Activated B cell treated with CpG ODN at 0.5 μM for 24 hours (primary cell): ENCODE results near the gene CASQ2. TPM values are rescaled to one million over a fixed set of nuclear protein-coding genes. Genes with fewer than 3 reads are reported as not detected.

Source experiments
- ATAC-seq: fragments of 200-7000 bp; cut with Tn5 transposase; one replicate; pipeline ENCODE4 v1.10.0; 2021; ENCODE audit warnings: low read depth, mild to moderate bottlenecking, moderate library complexity
- CTCF ChIA-PET: fragments of 350-600 bp; sonication (Branson Sonifier 250); formaldehyde crosslinking; loops from one replicate; lab custom pipeline; 2021; ENCODE audit warnings: antibody characterized with exemption; lab: Charles Lee
- POLR2A ChIA-PET: fragments of 350-600 bp; sonication (Branson Sonifier 250); formaldehyde crosslinking; loops from one replicate; lab custom pipeline; 2021; ENCODE audit warnings: antibody characterized with exemption; lab: Charles Lee
- DNase-seq: peaks from one replicate; pipeline ENCODE4 v3.0.0; 2022
- H3K27ac Mint-ChIP-seq: one replicate; pipeline ENCODE4 v1.8.0; 2020; ENCODE audit warnings: mixed read lengths
- H3K27me3 Mint-ChIP-seq: one replicate; pipeline ENCODE4 v1.8.0; 2021; ENCODE audit warnings: mixed read lengths
- H3K36me3 Mint-ChIP-seq: one replicate; pipeline ENCODE4 v1.8.0; 2021; ENCODE audit warnings: low read depth, mixed read lengths
- H3K4me1 Mint-ChIP-seq: one replicate; pipeline ENCODE4 v1.8.0; 2021; ENCODE audit warnings: mixed read lengths
- H3K4me3 Mint-ChIP-seq: one replicate; pipeline ENCODE4 v1.8.0; 2020; ENCODE audit warnings: mild to moderate bottlenecking, mixed read lengths
- H3K9me3 Mint-ChIP-seq: one replicate; pipeline ENCODE4 v1.8.0; 2020; ENCODE audit warnings: mixed read lengths
- CTCF ChIP-seq: fragments of 200-600 bp; IDR thresholded peaks from one replicate; pipeline ENCODE4 v1.8.0; 2022; ENCODE audit warnings: antibody characterized with exemption, mild to moderate bottlenecking
- intact Hi-C: fragments of 100-400 bp; cut with micrococcal nuclease; formaldehyde crosslinking; loops from one replicate; pipeline ENCODE4 v1.15.1; 2024
- total RNA-seq: library from RNA; stranded (reverse); gene quantifications from 2 replicates; pipeline ENCODE4 v1.2.3, GENCODE V29; 2022

Gene CASQ2
- total RNA-seq, 1 donor from 2014 or later = not detected

- Mint-ChIP-seq H3K27ac (no peak overlapping the region), H3K27me3 (no peaks in the 10 kb centered on the region), H3K36me3 (no peaks in the 10 kb centered on the region), H3K4me1 (no peaks in the 10 kb centered on the region), H3K9me3 (no peaks in the 10 kb centered on the region), H3K4me3 (no peak overlapping the region)
- DNase-seq = no peak
- POLR2A ChIA-PET = no interaction called here
- ATAC-seq = no peak
- TF ChIP-seq CTCF = no peak
- intact Hi-C loops = no loop called here
- CTCF ChIA-PET = no interaction called here
These were observed 103.0 kb downstream of the CASQ2 start for GRCh38 chr1:115665319-115666096.

GRCh38 chr1:115661157-115661556 is 107.4 kb downstream of the CASQ2 start:
- Mint-ChIP-seq H3K4me3 (no peak overlapping the region), H3K9me3 (no peaks in the 10 kb centered on the region), H3K36me3 (no peaks in the 10 kb centered on the region), H3K4me1 (no peaks in the 10 kb centered on the region), H3K27ac (no peak overlapping the region), H3K27me3 (no peaks in the 10 kb centered on the region)
- ATAC-seq (no peak), DNase-seq (no peak)
- intact Hi-C loops = no loop called here
- TF ChIP-seq CTCF = no peak
- ChIA-PET CTCF (no interaction called here), POLR2A (no interaction called here)

- intact Hi-C loops = no loop called here
- Mint-ChIP-seq H3K27ac (no peak overlapping the region), H3K27me3 (no peaks in the 10 kb centered on the region), H3K4me1 (no peaks in the 10 kb centered on the region), H3K4me3 (no peak overlapping the region), H3K9me3 (no peaks in the 10 kb centered on the region), H3K36me3 (no peaks in the 10 kb centered on the region)
- no peak for ATAC-seq
- POLR2A ChIA-PET = no interaction called here
- DNase-seq = no peak
- CTCF ChIA-PET = no interaction called here
- TF ChIP-seq CTCF = no peak
These were observed 108.4 kb downstream of the CASQ2 start for GRCh38 chr1:115660151-115660550.

GRCh38 chr1:115658646-115659045 is 109.9 kb downstream of the CASQ2 start:
- Mint-ChIP-seq H3K4me1 (no peaks in the 10 kb centered on the region), H3K36me3 (no peaks in the 10 kb centered on the region), H3K4me3 (no peak overlapping the region), H3K27ac (no peak overlapping the region), H3K27me3 (no peaks in the 10 kb centered on the region), H3K9me3 (no peaks in the 10 kb centered on the region)
- intact Hi-C loops = no loop called here
- no peak for TF ChIP-seq CTCF
- ChIA-PET POLR2A (no interaction called here), CTCF (no interaction called here)
- ATAC-seq (no peak), DNase-seq (no peak)

GRCh38 chr1:115656461-115657077 is 111.9 kb downstream of the CASQ2 start:
- Mint-ChIP-seq H3K27me3 (no peaks in the 10 kb centered on the region), H3K4me1 (no peaks in the 10 kb centered on the region), H3K27ac (no peak overlapping the region), H3K9me3 (no peaks in the 10 kb centered on the region), H3K4me3 (no peak overlapping the region), H3K36me3 (no peaks in the 10 kb centered on the region)
- DNase-seq = no peak
- no peak for ATAC-seq
- no peak for TF ChIP-seq CTCF
- intact Hi-C loops = no loop called here
- ChIA-PET CTCF (no interaction called here), POLR2A (no interaction called here)
